Esophagus squamous epithelium (tissue), 5 donors: ENCODE results near the gene PPP1R3E. TPM values are rescaled to one million over a fixed set of nuclear protein-coding genes. Genes with fewer than 3 reads are reported as not detected.
"Not testable (repeated sequence)": the region's sequence is repeated elsewhere in the genome, so short reads cannot be mapped to it uniquely, and the experiment has no call there.

ENCODE experiments used
- DNase-seq: peaks from one replicate; lab custom pipeline; 2025; lab: John Stamatoyannopoulos, UW
- H3K27ac ChIP-seq, 4 donors: fragments of 200-600 bp; sonication (generic); one replicate each; pipeline ENCODE4 v1.5.1; 2016 to 2019; ENCODE audit warnings: mild to moderate bottlenecking in 1 of 4
- H3K27me3 ChIP-seq, 4 donors: fragments of 200-600 bp; sonication (generic); 1 replicate in 3 of 4; 2 replicates in 1 of 4; pipeline versions ENCODE4 v1.5.1 to v1.6.0; 2017 to 2021; ENCODE audit warnings: antibody characterized with exemption in 1 of 4
- H3K36me3 ChIP-seq, 3 donors: fragments of 200-600 bp; sonication (generic); one replicate each; pipeline ENCODE4 v1.5.1; 2016 to 2019
- H3K4me1 ChIP-seq, 3 donors: fragments of 200-600 bp; sonication (generic); one replicate each; pipeline ENCODE4 v1.5.1; 2017 to 2019
- H3K4me3 ChIP-seq, 4 donors: fragments of 200-600 bp; sonication (generic); 1 replicate in 3 of 4; 2 replicates in 1 of 4; pipeline ENCODE4 v1.5.1; 2016 to 2019; ENCODE audit warnings: mild to moderate bottlenecking in 2 of 4, moderate library complexity in 1 of 4
- H3K9me3 ChIP-seq, 3 donors: fragments of 200-600 bp; sonication (generic); one replicate each; pipeline ENCODE4 v1.5.1; 2016 to 2019
- POLR2A ChIP-seq, 4 donors: fragments of 450-650 bp; IDR thresholded peaks; one replicate each; pipeline ENCODE4 v1.6.1; 2017; ENCODE audit warnings: antibody characterized with exemption in 4 of 4, mild to moderate bottlenecking in 4 of 4, moderate library complexity in 3 of 4
- WGBS, 2 donors: methylation state at CpG; one replicate each; pipeline ENCODE4 v1.1.5; 2018; 5-methylcytosine and 5-hydroxymethylcytosine counted together
- intact Hi-C: fragments of 100-400 bp; cut with DNase I; formaldehyde crosslinking; loops from one replicate; pipeline ENCODE4 v1.15.0; 2022
- total RNA-seq, 4 donors: library from RNA; depleted of rRNA; stranded (reverse); fragments of >200 nt; gene quantifications; one replicate each; pipeline ENCODE4 v1.1.0, GENCODE V29; 2016
- TF ChIP-seq, protein P1 (sequence below), 6 experiments: fragments of 450-650 bp in 4 of 6; fragments of 200-600 bp in 2 of 6; sonication (generic) in 2 of 6; IDR thresholded peaks; one replicate each; pipeline ENCODE4 v1.5.1; 2016 to 2019; ENCODE audit warnings: antibody characterized with exemption in 6 of 6, mild to moderate bottlenecking in 4 of 6, moderate library complexity in 4 of 6
- donor health status: DM: yes; HTN: yes; CAD: no.

Gene PPP1R3E
- total RNA-seq, 4 donors from 2014 or later = 1.7 to 7.1 (median 3.4) TPM

- H3K27ac ChIP-seq = no peak overlapping the region
- no peaks in the 10 kb centered on the region for H3K4me1 ChIP-seq
- no peak overlapping the region for H3K4me3 ChIP-seq
- no peak for TF ChIP-seq POLR2A (IDR thresholded peaks at IDR 0.05)
- TF ChIP-seq, protein P1, sequence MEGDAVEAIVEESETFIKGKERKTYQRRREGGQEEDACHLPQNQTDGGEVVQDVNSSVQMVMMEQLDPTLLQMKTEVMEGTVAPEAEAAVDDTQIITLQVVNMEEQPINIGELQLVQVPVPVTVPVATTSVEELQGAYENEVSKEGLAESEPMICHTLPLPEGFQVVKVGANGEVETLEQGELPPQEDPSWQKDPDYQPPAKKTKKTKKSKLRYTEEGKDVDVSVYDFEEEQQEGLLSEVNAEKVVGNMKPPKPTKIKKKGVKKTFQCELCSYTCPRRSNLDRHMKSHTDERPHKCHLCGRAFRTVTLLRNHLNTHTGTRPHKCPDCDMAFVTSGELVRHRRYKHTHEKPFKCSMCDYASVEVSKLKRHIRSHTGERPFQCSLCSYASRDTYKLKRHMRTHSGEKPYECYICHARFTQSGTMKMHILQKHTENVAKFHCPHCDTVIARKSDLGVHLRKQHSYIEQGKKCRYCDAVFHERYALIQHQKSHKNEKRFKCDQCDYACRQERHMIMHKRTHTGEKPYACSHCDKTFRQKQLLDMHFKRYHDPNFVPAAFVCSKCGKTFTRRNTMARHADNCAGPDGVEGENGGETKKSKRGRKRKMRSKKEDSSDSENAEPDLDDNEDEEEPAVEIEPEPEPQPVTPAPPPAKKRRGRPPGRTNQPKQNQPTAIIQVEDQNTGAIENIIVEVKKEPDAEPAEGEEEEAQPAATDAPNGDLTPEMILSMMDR (IDR thresholded peaks at IDR 0.05) = no peak
- no peaks in the 10 kb centered on the region for H3K36me3 ChIP-seq
- peaks cover 0 to 9% (median 0%) of the 10 kb centered on the region in 4 donors for H3K27me3 ChIP-seq
- no peak for DNase-seq
- 67 to 79% methylated on average over 1 of the region's 1 CpG for WGBS, 2 donors
- intact Hi-C loops = no loop called here
- H3K9me3 ChIP-seq = no peaks in the 10 kb centered on the region
Measured at GRCh38 chr14:23339506-23340268, 37.0 kb upstream of the PPP1R3E start.

DNA sequence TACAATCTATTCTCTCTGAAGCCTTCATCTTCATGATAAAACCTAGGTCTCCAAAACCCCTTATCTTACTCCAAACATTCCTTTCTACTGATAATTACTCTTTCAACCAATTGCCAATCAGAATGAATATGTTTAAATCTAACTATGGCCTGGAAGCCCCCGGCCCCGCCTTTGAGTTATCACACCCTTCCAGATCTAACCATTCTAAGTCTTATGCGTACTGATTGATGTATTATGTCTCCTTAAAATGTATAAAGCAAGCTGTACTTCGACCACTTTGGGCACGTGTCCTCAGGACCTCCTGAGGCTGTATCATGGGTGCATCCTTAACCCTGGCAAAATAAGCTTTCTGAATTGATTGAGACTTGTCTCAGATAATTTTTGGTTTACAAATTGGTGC is 33.0 kb upstream of the PPP1R3E start:
- H3K4me1 ChIP-seq = no peaks in the 10 kb centered on the region
- H3K27me3 ChIP-seq = peaks cover 0 to 9% (median 0%) of the 10 kb centered on the region in 4 donors
- H3K9me3 ChIP-seq = no peaks in the 10 kb centered on the region
- TF ChIP-seq, protein P1 (IDR thresholded peaks at IDR 0.05) = no peak
- no peak for TF ChIP-seq POLR2A (IDR thresholded peaks at IDR 0.05)
- H3K36me3 ChIP-seq = no peaks in the 10 kb centered on the region
- no peak overlapping the region for H3K27ac ChIP-seq
- 75 to 89% methylated on average over 4 to 5 of the region's 5 CpGs for WGBS, 2 donors
- no peak overlapping the region for H3K4me3 ChIP-seq
- intact Hi-C loops = no loop called here
- DNase-seq = no peak

DNA sequence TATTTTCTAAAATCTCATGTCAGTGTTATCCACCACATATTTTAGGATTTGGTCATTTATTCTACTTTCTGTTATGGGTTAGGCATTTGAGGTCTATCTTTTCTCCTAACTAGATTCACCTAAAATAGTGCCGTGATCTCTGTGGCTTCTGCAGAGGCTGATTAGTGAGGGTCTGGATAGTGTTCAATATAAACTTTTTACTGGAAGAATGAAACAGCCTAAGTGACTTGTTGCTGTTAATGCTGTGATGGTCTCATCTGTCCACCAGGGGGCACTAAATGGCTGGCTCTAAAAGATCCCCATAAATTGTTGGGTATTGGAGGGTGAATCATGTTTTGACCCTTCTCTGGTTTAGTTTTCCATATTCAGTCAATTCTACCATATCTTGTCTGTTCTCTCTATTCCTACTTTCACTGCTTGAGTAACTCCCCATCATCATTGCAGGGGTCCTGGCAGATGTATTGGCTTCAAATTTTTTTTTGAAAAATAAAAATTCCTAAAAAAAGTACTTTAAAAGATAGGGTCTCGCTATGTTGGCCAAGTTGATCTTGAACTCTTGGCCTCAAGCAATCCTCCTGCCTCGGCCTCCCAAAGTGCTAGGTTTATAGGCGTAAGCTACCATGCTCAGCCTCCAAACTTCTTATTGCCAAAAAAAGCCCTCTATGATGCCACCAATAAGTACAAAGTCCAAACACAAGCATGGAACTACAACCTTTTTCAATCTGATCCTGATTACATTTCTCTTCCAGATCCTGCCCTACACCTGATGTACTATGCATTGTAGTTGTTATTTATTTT is 25.5 kb upstream of the PPP1R3E start:
- Histone ChIP-seq H3K36me3 (peaks cover 0 to 34% (median 16%) of the 10 kb centered on the region in 3 donors), H3K4me1 (peaks cover under 1 to 21% (median 4%) of the 10 kb centered on the region in 3 donors), H3K27me3 (no peaks in the 10 kb centered on the region), H3K27ac (no peak overlapping the region), H3K9me3 (no peaks in the 10 kb centered on the region), H3K4me3 (no peak overlapping the region)
- WGBS, 2 donors = 37 to 43% methylated on average over 4 of the region's 4 CpGs
- intact Hi-C loops = loop anchor here (2.0 kb wide), 1 partner anchor 53 kb away; no protein-coding TSS in a partner anchor
- TF ChIP-seq, protein P1 (IDR thresholded peaks at IDR 0.05) = peak; percentile 70 to 92 (median 88)
- TF ChIP-seq POLR2A (IDR thresholded peaks at IDR 0.05) = no peak
- DNase-seq = no peak

- WGBS, 2 donors = 72 to 73% methylated on average over 13 of the region's 13 CpGs
- DNase-seq = no peak
- no peaks in the 10 kb centered on the region for H3K27me3 ChIP-seq
- H3K36me3 ChIP-seq = peaks cover 0 to 38% (median 16%) of the 10 kb centered on the region in 3 donors
- TF ChIP-seq, protein P1 (IDR thresholded peaks at IDR 0.05) = no peak
- no peak for TF ChIP-seq POLR2A (IDR thresholded peaks at IDR 0.05)
- peaks cover 10 to 33% (median 11%) of the 10 kb centered on the region in 3 donors for H3K4me1 ChIP-seq
- H3K27ac ChIP-seq = no peak overlapping the region
- no peak overlapping the region for H3K4me3 ChIP-seq
- no peaks in the 10 kb centered on the region for H3K9me3 ChIP-seq
- intact Hi-C loops = loop anchor here (2.0 kb wide), 1 partner anchor 54 kb away; no protein-coding TSS in a partner anchor
Measured at GRCh38 chr14:23326491-23327332, 24.1 kb upstream of the PPP1R3E start.

- Histone ChIP-seq H3K4me1 (peaks cover 10 to 33% (median 11%) of the 10 kb centered on the region in 3 donors), H3K36me3 (peaks cover 0 to 38% (median 16%) of the 10 kb centered on the region in 3 donors)
- WGBS, 2 donors = 91 to 93% methylated on average over 5 of the region's 5 CpGs
- DNase-seq, H3K9me3 ChIP-seq, H3K4me3 ChIP-seq, H3K27me3 ChIP-seq, H3K27ac ChIP-seq: not testable (repeated sequence)
- intact Hi-C loops = loop anchor here (2.0 kb wide), 1 partner anchor 55 kb away; no protein-coding TSS in a partner anchor
Measured at GRCh38 chr14:23325746-23326145, 23.1 kb upstream of the PPP1R3E start.
